K562 (cell line): ENCODE measurements around the gene C13orf46. TPM values are rescaled to one million over a fixed set of nuclear protein-coding genes. Genes with fewer than 3 reads are reported as not detected.

Experiments used
- ATAC-seq: fragments of 200-7000 bp; cut with Tn5 transposase; 3 replicates; pipeline ENCODE4 v1.9.1; 2020; ENCODE audit warnings: moderate library complexity
- BruUV-seq: library from RNA; stranded (reverse); fragments of 400-500 nt; replicated peaks from 2 replicates; lab custom pipeline; 2021; lab: Mats Ljungman, UMichigan
- CTCF ChIA-PET: fragments of 300-600 bp; formaldehyde crosslinking; extraction: SDS; loops from one replicate; lab custom pipeline; 2021; ENCODE audit warnings: low intra/inter-chr PET ratio; lab: Yijun Ruan, JAX
- POLR2A ChIA-PET: fragments of 300-600, 350-650 bp; sonication (Branson Sonifier 250); formaldehyde crosslinking; extraction: SDS; loops from one replicate; lab custom pipeline; 2021; ENCODE audit warnings: antibody characterized with exemption, inconsistent platforms; lab: Yijun Ruan, JAX
- DNase-seq, 4 experiments: peaks; one replicate each; pipeline versions ENCODE4 v3.0.0 to v3.0.0-alpha.2; 2011 to 2018; ENCODE audit warnings: low spot score in 3 of 4, mixed read lengths in 3 of 4; ENCODE audit errors: extremely low read depth in 1 of 4
- FAIRE-seq: peaks from 2 replicates; lab custom pipeline; 2011; peaks lifted over from hg19 to GRCh38; lab: Jason Lieb, UNC
- H2AFZ ChIP-seq: 2 replicates; pipeline ENCODE4 v1.6.0; 2011; ENCODE audit warnings: low read depth, low read length, control low read depth, inconsistent platforms
- H3K27ac ChIP-seq: fragments of 200-600 bp; 3 replicates; pipeline ENCODE4 v1.8.0; 2011; ENCODE audit warnings: low read depth, mild to moderate bottlenecking, control low read depth, inconsistent platforms, low read length, moderate library complexity, mixed read lengths; ENCODE audit errors: extremely low read depth
- H3K27me3 ChIP-seq, 2 experiments: fragments of 300-600 bp in 1 of 2; 2 replicates in 1 of 2; 3 replicates in 1 of 2; pipeline versions ENCODE4 v1.6.0 to v1.8.0; 2011; ENCODE audit warnings: inconsistent platforms in 2 of 2, low read length in 2 of 2, mild to moderate bottlenecking in 1 of 2, mixed read lengths in 1 of 2, moderate library complexity in 1 of 2; ENCODE audit not compliant: control insufficient read depth in 2 of 2, insufficient read depth in 2 of 2
- H3K36me3 ChIP-seq: fragments of 300-600 bp; 3 replicates; pipeline ENCODE4 v1.8.0; 2011; ENCODE audit warnings: mild to moderate bottlenecking, low read length, inconsistent platforms; ENCODE audit not compliant: control insufficient read depth, insufficient read depth
- H3K4me1 ChIP-seq, 2 experiments: fragments of 200-600 bp in 1 of 2; replicated peaks in 1 of 2; 2 replicates in 1 of 2; 3 replicates in 1 of 2; pipeline versions ENCODE4 v1.5.1 to v1.8.0; 2011; ENCODE audit warnings: inconsistent platforms in 2 of 2, low read length in 2 of 2, mild to moderate bottlenecking in 1 of 2, mixed read lengths in 1 of 2, moderate library complexity in 1 of 2; ENCODE audit not compliant: control insufficient read depth in 2 of 2, insufficient read depth in 2 of 2
- H3K4me2 ChIP-seq: 2 replicates; pipeline ENCODE4 v1.6.1; 2011; ENCODE audit warnings: low read length, control low read depth, inconsistent platforms, mixed read lengths; ENCODE audit not compliant: insufficient read depth
- H3K4me3 ChIP-seq: fragments of 200-600 bp; sonication (generic), shearing (Covaris generic); 2 replicates; pipeline ENCODE4 v1.5.1; 2016; ENCODE audit warnings: control low read depth, inconsistent platforms
- H3K79me2 ChIP-seq: fragments of 200-600 bp; 3 replicates; pipeline ENCODE4 v1.8.0; 2011; ENCODE audit warnings: low read length, inconsistent platforms; ENCODE audit not compliant: control insufficient read depth, insufficient read depth
- H3K9ac ChIP-seq, 2 experiments: 2 replicates each; pipeline versions ENCODE4 v1.6.0 to v1.6.1; 2011; ENCODE audit warnings: low read depth in 2 of 2, low read length in 2 of 2, control low read depth in 1 of 2, inconsistent platforms in 1 of 2, mild to moderate bottlenecking in 1 of 2, mixed read lengths in 1 of 2; ENCODE audit not compliant: insufficient read depth in 1 of 2
- H3K9me1 ChIP-seq: one replicate; pipeline ENCODE4 v1.6.0; 2011; ENCODE audit warnings: inconsistent platforms, mild to moderate bottlenecking, low read length, moderate library complexity; ENCODE audit not compliant: control insufficient read depth, insufficient read depth
- H3K9me3 ChIP-seq: replicated peaks from 2 replicates; pipeline ENCODE4 v1.5.1; 2011; ENCODE audit warnings: low read depth, low read length, inconsistent platforms; ENCODE audit not compliant: control insufficient read depth, insufficient read depth
- H4K20me1 ChIP-seq: replicated peaks from 2 replicates; pipeline ENCODE4 v1.6.1; 2011; ENCODE audit warnings: low read length, inconsistent platforms, mixed read lengths; ENCODE audit not compliant: control insufficient read depth, insufficient read depth
- E2F6 ChIP-seq, 2 experiments: IDR thresholded peaks; 2 replicates each; pipeline ENCODE4 v1.6.1; 2011; ENCODE audit warnings: borderline replicate concordance in 1 of 2, control low read depth in 1 of 2, low read depth in 1 of 2, low read length in 1 of 2, mild to moderate bottlenecking in 1 of 2, mixed read lengths in 1 of 2, moderate library complexity in 1 of 2; ENCODE audit not compliant: insufficient read depth in 1 of 2, insufficient read length in 1 of 2, poor library complexity in 1 of 2, severe bottlenecking in 1 of 2; ENCODE audit errors: extremely low read depth in 1 of 2
- HDAC2 ChIP-seq: fragments of 450-650 bp; IDR thresholded peaks from 2 replicates; pipeline ENCODE4 v1.6.1; 2016; ENCODE audit warnings: mild to moderate bottlenecking
- MBD2 ChIP-seq: sonication (generic); IDR thresholded peaks from 2 replicates; pipeline ENCODE4 v1.6.1; 2016; ENCODE audit warnings: low read depth, borderline replicate concordance
- MLX ChIP-seq, 2 experiments: fragments of 450-650 bp in 1 of 2; sonication (generic) in 1 of 2; formaldehyde crosslinking; conservative IDR thresholded peaks; 2 replicates each; pipeline versions ENCODE4 v1.4.0 to v1.8.1; 2020 to 2022; ENCODE audit warnings: mild to moderate bottlenecking in 1 of 2, missing genetic modification reagents in 1 of 2
- NR0B1 ChIP-seq: fragments of 450-650 bp; IDR thresholded peaks from one replicate; pipeline ENCODE4 v1.6.1; 2018; ENCODE audit warnings: mild to moderate bottlenecking, moderate library complexity; ENCODE audit not compliant: partially characterized antibody
- PTBP1 ChIP-seq: fragments of 200-400 bp; formaldehyde crosslinking; IDR thresholded peaks from 2 replicates; pipeline ENCODE4 v1.6.1; 2017; ENCODE audit warnings: low read depth, low read length
- RBM34 ChIP-seq: fragments of 200-400 bp; formaldehyde crosslinking; IDR thresholded peaks from 2 replicates; pipeline ENCODE4 v1.6.1; 2018; ENCODE audit warnings: low read length, borderline replicate concordance; ENCODE audit not compliant: insufficient read depth
- RREB1 ChIP-seq: fragments of 250-450 bp; sonication (Bioruptor Pico); IDR thresholded peaks from 2 replicates; pipeline ENCODE4 v1.4.0; 2020
- SRSF3 ChIP-seq: fragments of 200-400 bp; formaldehyde crosslinking; IDR thresholded peaks from 2 replicates; pipeline ENCODE4 v1.6.1; 2016; ENCODE audit warnings: mild to moderate bottlenecking, low read length, moderate library complexity; ENCODE audit not compliant: insufficient read depth
- ZKSCAN1 ChIP-seq: fragments of 150-350 bp; IDR thresholded peaks from 2 replicates; pipeline ENCODE4 v1.6.1; 2016; ENCODE audit warnings: low read depth, low read length
- WGBS: fragments of 100-300 bp; shearing (Covaris generic); methylation state at CpG from one replicate; pipeline ENCODE4 v1.1.6; 2016; ENCODE audit warnings: low coverage, mixed read lengths; ENCODE audit not compliant: insufficient coverage; ENCODE audit errors: missing lambda C conversion rate; 5-methylcytosine and 5-hydroxymethylcytosine counted together
- in situ Hi-C: fragments of 300-500 bp; cut with MboI; formaldehyde crosslinking; loops from 4 replicates; pipeline ENCODE4 v1.15.0; 2018; ENCODE audit warnings: inconsistent platforms, mixed read lengths
- intact Hi-C: fragments of 100-400 bp; cut with micrococcal nuclease; formaldehyde crosslinking; loops from 2 replicates; pipeline ENCODE4 v1.14.2; 2022
- polyA plus RNA-seq, 8 experiments: library from polyadenylated mRNA; depleted of rRNA in 4 of 8; stranded (reverse) in 5 of 8; unstranded in 3 of 8; fragments of >200 nt; fragmentation: Nextera tagmentation in 2 of 8; fragmentation: Illumina TruSeq in 1 of 8; extraction: Ambion mirVana in 2 of 8; extraction: Trizol in 1 of 8; gene quantifications; 2 replicates each; pipeline versions ENCODE4 v1.2.1 to v1.2.3, GENCODE V29; 2011 to 2014; ENCODE audit warnings: inconsistent platforms in 1 of 8, missing spikeins in 1 of 8
- total RNA-seq, 7 experiments: library from RNA; depleted of rRNA in 6 of 7; stranded (reverse); fragments of >200 nt in 6 of 7; fragmentation: Illumina TruSeq in 2 of 7; extraction: Trizol in 2 of 7; gene quantifications; 2 replicates each; pipeline versions ENCODE4 v1.2.1 to v1.2.3, GENCODE V29; 2011 to 2021; ENCODE audit warnings: low replicate concordance in 1 of 7

Gene C13orf46
- total and polyA plus RNA-seq, 9 of the 15 experiments (the other 6 are each of a cell fraction or from before 2014, with no cell fraction given): 0.04 to 0.24 (median 0.05) TPM; not detected in 4

GRCh38 chr13:113954046-113954835 lies 19.6 kb downstream of the C13orf46 start:
- POLR2A ChIA-PET: no interaction called here
- Histone ChIP-seq H3K9me3 (no peaks in the 10 kb centered on the region), H3K27ac (no peak overlapping the region), H3K4me2 (no peak overlapping the region), H2AFZ (no peak overlapping the region), H3K9ac (no peak overlapping the region), H3K9me1 (no peaks in the 10 kb centered on the region), H3K4me1 (peaks cover 3 to 34% of the 10 kb centered on the region in 2 experiments; a peak in 4 of 5 replicates), H3K79me2 (no peaks in the 10 kb centered on the region), H3K27me3 (no peaks in the 10 kb centered on the region), H4K20me1 (no peaks in the 10 kb centered on the region), H3K4me3 (no peak overlapping the region), H3K36me3 (no peaks in the 10 kb centered on the region)
- BruUV-seq: no TSS peak
- DNase-seq (no peak), ATAC-seq (no peak), FAIRE-seq (no peak)
- 22% methylated on average over 9 of the region's 20 CpGs for WGBS
- in situ Hi-C loops (no loop called here), intact Hi-C loops (no loop called here)
- TF ChIP-seq ZKSCAN1 (no peak), MLX (CRISPR knock-in tag; conservative IDR thresholded peaks at IDR 0.05) (no peak), MBD2 (no peak), SRSF3 (no peak), RBM34 (no peak), E2F6 (IDR thresholded peaks at IDR 0.05; ENCODE audit: borderline replicate concordance in 1 of 2, extremely low read depth in 1 of 2, insufficient read depth in 1 of 2, insufficient read length in 1 of 2, low read depth in 1 of 2, low read length in 1 of 2, poor library complexity in 1 of 2, severe bottlenecking in 1 of 2) (no peak), RREB1 (no peak), HDAC2 (no peak), NR0B1 (no peak), PTBP1 (no peak)
- CTCF ChIA-PET: no interaction called here
